HepG2 (cell line): ENCODE results near the gene PLXNA4. TPM values are rescaled to one million over a fixed set of nuclear protein-coding genes. Genes with fewer than 3 reads are reported as not detected.

Experiments
- ATAC-seq: fragments of 200-7000 bp; cut with Tn5 transposase; 3 replicates; pipeline ENCODE4 v1.9.1; 2020; ENCODE audit warnings: mild to moderate bottlenecking, moderate library complexity
- BruUV-seq: library from RNA; stranded (reverse); fragments of 400-500 nt; replicated peaks from 2 replicates; lab custom pipeline; 2021; lab: Mats Ljungman, UMichigan
- CTCF ChIA-PET: fragments of 300-600 bp; formaldehyde crosslinking; extraction: SDS; loops from one replicate; lab custom pipeline; 2021; ENCODE audit warnings: low total read pairs, inconsistent platforms, low intra/inter-chr PET ratio; lab: Yijun Ruan, JAX
- POLR2A ChIA-PET: fragments of 350-600 bp; sonication (Branson Sonifier 250); formaldehyde crosslinking; loops from one replicate; lab custom pipeline; 2020; ENCODE audit warnings: antibody characterized with exemption, inconsistent platforms; lab: Yijun Ruan, JAX
- DNase-seq: peaks from one replicate; pipeline ENCODE4 v3.0.0-alpha.2; 2015; ENCODE audit warnings: low spot score
- FAIRE-seq: peaks from 3 replicates; lab custom pipeline; 2011; peaks lifted over from hg19 to GRCh38; lab: Jason Lieb, UNC
- H2AFZ ChIP-seq: one replicate; pipeline ENCODE4 v1.6.1; 2011; ENCODE audit warnings: low read length, inconsistent platforms
- H3K27ac ChIP-seq: fragments of 300-600 bp; 3 replicates; pipeline ENCODE4 v1.8.0; 2011; ENCODE audit warnings: mixed run types, mild to moderate bottlenecking, mixed read lengths, low read length, inconsistent platforms; ENCODE audit not compliant: insufficient read depth; ENCODE audit errors: extremely low read length
- H3K27me3 ChIP-seq, 2 experiments: fragments of 200-600 bp in 1 of 2; 2 replicates in 1 of 2; 3 replicates in 1 of 2; pipeline versions ENCODE4 v1.6.0 to v1.8.0; 2011; ENCODE audit warnings: low read length in 2 of 2, mild to moderate bottlenecking in 2 of 2, moderate library complexity in 2 of 2, inconsistent platforms in 1 of 2; ENCODE audit not compliant: insufficient read depth in 2 of 2, control insufficient read depth in 1 of 2
- H3K36me3 ChIP-seq, 2 experiments: fragments of 200-600 bp in 1 of 2; replicated peaks in 1 of 2; 2 replicates in 1 of 2; 3 replicates in 1 of 2; pipeline versions ENCODE4 v1.5.1 to v1.8.0; 2011; ENCODE audit warnings: low read length in 2 of 2, inconsistent platforms in 1 of 2; ENCODE audit not compliant: insufficient read depth in 2 of 2, control insufficient read depth in 1 of 2
- H3K4me1 ChIP-seq: 2 replicates; pipeline ENCODE4 v1.5.1; 2012; ENCODE audit warnings: low read length, inconsistent platforms; ENCODE audit not compliant: insufficient read depth
- H3K4me2 ChIP-seq: 2 replicates; pipeline ENCODE4 v1.6.0; 2011; ENCODE audit warnings: low read depth, low read length, inconsistent platforms
- H3K4me3 ChIP-seq, 3 experiments: fragments of 200-600 bp in 1 of 3; sonication (generic), shearing (Covaris generic) in 1 of 3; replicated peaks in 1 of 3; 2 replicates each; pipeline ENCODE4 v1.5.1; 2011 to 2016; ENCODE audit warnings: low read length in 3 of 3, inconsistent platforms in 2 of 3, low read depth in 2 of 3, mild to moderate bottlenecking in 2 of 3, control low read depth in 1 of 3, mixed read lengths in 1 of 3; ENCODE audit not compliant: insufficient read depth in 1 of 3
- H3K79me2 ChIP-seq: one replicate; pipeline ENCODE4 v1.6.1; 2011; ENCODE audit warnings: low read length, inconsistent platforms; ENCODE audit not compliant: insufficient read depth
- H3K9ac ChIP-seq: 2 replicates; pipeline ENCODE4 v1.6.0; 2011; ENCODE audit warnings: mild to moderate bottlenecking, low read depth, low read length, inconsistent platforms; ENCODE audit not compliant: insufficient read depth
- H3K9me3 ChIP-seq: 2 replicates; pipeline ENCODE4 v1.5.1; 2012; ENCODE audit warnings: mild to moderate bottlenecking, low read length
- H4K20me1 ChIP-seq: 2 replicates; pipeline ENCODE4 v1.6.0; 2011; ENCODE audit warnings: inconsistent platforms, mild to moderate bottlenecking, low read length, moderate library complexity; ENCODE audit not compliant: insufficient read depth
- CENPX ChIP-seq: sonication (generic); formaldehyde crosslinking; IDR thresholded peaks from 2 replicates; pipeline ENCODE4 v1.9.0; 2021; ENCODE audit warnings: mild to moderate bottlenecking, missing genetic modification reagents, moderate library complexity
- DNMT1 ChIP-seq: sonication (generic); formaldehyde crosslinking; IDR thresholded peaks from 2 replicates; pipeline ENCODE4 v1.5.1; 2020; ENCODE audit warnings: mild to moderate bottlenecking, missing genetic modification reagents
- FOXA3 ChIP-seq: IDR thresholded peaks from 2 replicates; pipeline ENCODE4 v1.6.1; 2016; ENCODE audit warnings: missing genetic modification reagents, missing compliant biosample characterization
- POLR2G ChIP-seq: fragments of 200-400 bp; formaldehyde crosslinking; IDR thresholded peaks from 2 replicates; pipeline ENCODE4 v1.6.1; 2018; ENCODE audit warnings: mild to moderate bottlenecking, low read depth, low read length, moderate library complexity
- PRPF4 ChIP-seq: fragments of 200-400 bp; formaldehyde crosslinking; IDR thresholded peaks from 2 replicates; pipeline ENCODE4 v1.6.1; 2016; ENCODE audit warnings: low read length, low read depth; ENCODE audit not compliant: poor library complexity, severe bottlenecking
- SIN3A ChIP-seq: IDR thresholded peaks from 2 replicates; pipeline ENCODE4 v1.6.1; 2011; ENCODE audit warnings: low read depth, mild to moderate bottlenecking, control low read depth, low read length, borderline replicate concordance
- SMAD3 ChIP-seq: sonication (generic); formaldehyde crosslinking; IDR thresholded peaks from 2 replicates; pipeline ENCODE4 v1.4.0; 2020; ENCODE audit warnings: missing genetic modification reagents
- ZNF234 ChIP-seq: sonication (generic); formaldehyde crosslinking; conservative IDR thresholded peaks from 2 replicates; pipeline ENCODE4 v1.5.1; 2020; ENCODE audit warnings: mild to moderate bottlenecking, missing genetic modification reagents
- ZNF501 ChIP-seq: sonication (generic); formaldehyde crosslinking; IDR thresholded peaks from 2 replicates; pipeline ENCODE4 v1.5.1; 2020; ENCODE audit warnings: mild to moderate bottlenecking, moderate library complexity, missing genetic modification reagents
- WGBS: methylation state at CpG from one replicate; pipeline ENCODE4 v1.1.6; 2017; ENCODE audit warnings: low lambda C conversion rate; 5-methylcytosine and 5-hydroxymethylcytosine counted together
- in situ Hi-C: cut with HindIII; loops from 2 replicates; pipeline ENCODE4 v1.10.0; 2017; ENCODE audit warnings: low pct_unique_long_range_greater_than_20kb; ENCODE audit not compliant: extremely low pct_ligation_motif_present
- intact Hi-C: fragments of 100-400 bp; cut with micrococcal nuclease; formaldehyde crosslinking; loops from one replicate; pipeline ENCODE4 v1.10.0; 2022; ENCODE audit not compliant: unreplicated experiment
- polyA plus RNA-seq, 8 experiments: library from polyadenylated mRNA; depleted of rRNA in 3 of 8; stranded (reverse) in 7 of 8; unstranded in 1 of 8; fragments of >200 nt; fragmentation: Illumina TruSeq in 4 of 8; extraction: Trizol in 4 of 8; gene quantifications; 2 replicates each; pipeline versions ENCODE4 v1.2.1 to v1.2.3, GENCODE V29; 2011 to 2016; ENCODE audit warnings: low read depth in 4 of 8, missing spikeins in 1 of 8, mixed read lengths in 1 of 8; ENCODE audit not compliant: insufficient read depth in 1 of 8
- total RNA-seq, 5 experiments: library from RNA; depleted of rRNA; stranded (reverse); fragments of >200 nt; fragmentation: Illumina TruSeq; extraction: Trizol; gene quantifications; 2 replicates each; pipeline ENCODE4 v1.2.3, GENCODE V29; 2016; ENCODE audit warnings: low read depth in 1 of 5
- TF ChIP-seq, protein P1 (sequence below): sonication (generic); formaldehyde crosslinking; IDR thresholded peaks from 2 replicates; pipeline ENCODE4 v1.5.0; 2020; ENCODE audit warnings: mild to moderate bottlenecking, missing genetic modification reagents
- TF ChIP-seq, protein P2 (sequence below): sonication (generic); formaldehyde crosslinking; IDR thresholded peaks from 2 replicates; pipeline ENCODE4 v1.4.0; 2020; ENCODE audit warnings: low read depth, missing genetic modification reagents
- TF ChIP-seq, protein P3 (sequence below): sonication (generic); formaldehyde crosslinking; IDR thresholded peaks from 2 replicates; pipeline ENCODE4 v1.4.0; 2020; ENCODE audit warnings: missing genetic modification reagents

Gene PLXNA4
- total and polyA plus RNA-seq, 2 of the 13 experiments (the other 11 are each of a cell fraction or from before 2014, with no cell fraction given) = 0.01 to 0.04 TPM

DNA sequence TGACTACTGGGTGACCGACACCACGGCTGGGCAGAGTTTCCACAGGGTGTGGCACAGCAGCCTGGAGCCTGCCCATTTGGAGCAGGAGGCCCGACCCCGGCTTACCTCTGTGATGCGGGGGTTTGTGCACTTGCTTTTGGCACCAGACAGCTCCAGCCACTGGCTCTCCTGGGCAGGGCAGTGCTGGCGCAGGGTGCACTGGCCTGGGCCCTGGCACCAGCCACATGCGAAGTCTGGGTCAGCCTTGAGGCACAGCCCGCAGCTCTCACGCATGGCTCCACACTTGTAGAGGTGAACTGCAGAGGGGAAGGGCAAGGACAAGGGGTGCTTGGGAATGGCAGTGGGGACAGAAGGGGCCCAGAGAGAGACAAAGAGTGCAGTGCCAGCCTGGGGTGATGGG lies 373.7 kb downstream of the PLXNA4 start:
- no peaks in the 10 kb centered on the region for H3K36me3 ChIP-seq
- no peak for ATAC-seq
- DNase-seq = no peak
- no peak for TF ChIP-seq SIN3A
- H3K9me3 ChIP-seq = no peaks in the 10 kb centered on the region
- WGBS = 66% methylated on average over 3 of the region's 9 CpGs
- no peak overlapping the region for H2AFZ ChIP-seq
- H3K27ac ChIP-seq = no peak overlapping the region
- H3K4me1 ChIP-seq = peaks cover 16% of the 10 kb centered on the region
- ChIA-PET POLR2A (no interaction called here), CTCF (no interaction called here)
- H3K9ac ChIP-seq = no peak overlapping the region
- H4K20me1 ChIP-seq = no peaks in the 10 kb centered on the region
- intact Hi-C loops = no loop called here
- H3K4me2 ChIP-seq = no peak overlapping the region
- BruUV-seq = no TSS peak
- no peak for FAIRE-seq
- in situ Hi-C loops = no loop called here
- peaks cover 7 to 35% of the 10 kb centered on the region in 2 experiments; a peak in 4 of 5 replicates for H3K27me3 ChIP-seq
- no peaks in the 10 kb centered on the region for H3K79me2 ChIP-seq
- no peak overlapping the region for H3K4me3 ChIP-seq

DNA sequence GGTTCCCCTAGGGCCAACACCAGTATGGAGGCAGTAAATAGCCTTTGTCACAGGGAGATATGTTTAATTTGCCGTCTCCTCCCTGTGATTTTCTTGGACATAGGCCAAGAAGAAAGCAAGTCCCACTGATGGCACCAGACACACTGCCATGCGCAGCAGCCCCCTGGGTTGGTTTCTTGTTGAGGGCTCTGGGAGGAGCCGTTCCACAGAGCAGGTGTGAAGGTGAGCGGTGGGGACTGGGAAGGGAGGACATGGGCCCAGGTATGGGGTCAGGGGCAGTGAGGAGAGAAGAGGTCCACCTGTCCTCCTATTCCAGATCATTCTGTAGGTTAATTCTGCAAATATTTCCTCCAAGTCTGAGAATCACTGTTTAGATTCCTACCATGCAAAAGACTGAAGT lies 376.1 kb downstream of the PLXNA4 start:
- Histone ChIP-seq H3K27me3 (peaks cover 5 to 30% of the 10 kb centered on the region in 2 experiments; a peak in 4 of 5 replicates), H3K9me3 (no peaks in the 10 kb centered on the region), H3K27ac (no peak overlapping the region), H3K9ac (no peak overlapping the region), H3K4me1 (peaks cover 21% of the 10 kb centered on the region), H3K36me3 (no peaks in the 10 kb centered on the region), H3K79me2 (no peaks in the 10 kb centered on the region), H3K4me2 (no peak overlapping the region), H4K20me1 (no peaks in the 10 kb centered on the region), H2AFZ (no peak overlapping the region), H3K4me3 (no peak overlapping the region)
- no peak for ATAC-seq
- POLR2A ChIA-PET = no interaction called here
- no TSS peak for BruUV-seq
- 39% methylated on average over 4 of the region's 4 CpGs for WGBS
- intact Hi-C loops (no loop called here), in situ Hi-C loops (no loop called here)
- CTCF ChIA-PET = no interaction called here
- no peak for FAIRE-seq
- TF ChIP-seq PRPF4 (no peak), CENPX (CRISPR knock-in tag) (no peak), ZNF234 (no peak), POLR2G (no peak), FOXA3 (CRISPR knock-in tag) (no peak), DNMT1 (CRISPR knock-in tag) (no peak), SMAD3 (CRISPR knock-in tag) (no peak), ZNF501 (CRISPR knock-in tag) (no peak)
- TF ChIP-seq, protein P1, sequence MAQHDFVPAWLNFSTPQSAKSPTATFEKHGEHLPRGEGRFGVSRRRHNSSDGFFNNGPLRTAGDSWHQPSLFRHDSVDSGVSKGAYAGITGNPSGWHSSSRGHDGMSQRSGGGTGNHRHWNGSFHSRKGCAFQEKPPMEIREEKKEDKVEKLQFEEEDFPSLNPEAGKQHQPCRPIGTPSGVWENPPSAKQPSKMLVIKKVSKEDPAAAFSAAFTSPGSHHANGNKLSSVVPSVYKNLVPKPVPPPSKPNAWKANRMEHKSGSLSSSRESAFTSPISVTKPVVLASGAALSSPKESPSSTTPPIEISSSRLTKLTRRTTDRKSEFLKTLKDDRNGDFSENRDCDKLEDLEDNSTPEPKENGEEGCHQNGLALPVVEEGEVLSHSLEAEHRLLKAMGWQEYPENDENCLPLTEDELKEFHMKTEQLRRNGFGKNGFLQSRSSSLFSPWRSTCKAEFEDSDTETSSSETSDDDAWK (CRISPR knock-in tag) = no peak
- TF ChIP-seq, protein P2, sequence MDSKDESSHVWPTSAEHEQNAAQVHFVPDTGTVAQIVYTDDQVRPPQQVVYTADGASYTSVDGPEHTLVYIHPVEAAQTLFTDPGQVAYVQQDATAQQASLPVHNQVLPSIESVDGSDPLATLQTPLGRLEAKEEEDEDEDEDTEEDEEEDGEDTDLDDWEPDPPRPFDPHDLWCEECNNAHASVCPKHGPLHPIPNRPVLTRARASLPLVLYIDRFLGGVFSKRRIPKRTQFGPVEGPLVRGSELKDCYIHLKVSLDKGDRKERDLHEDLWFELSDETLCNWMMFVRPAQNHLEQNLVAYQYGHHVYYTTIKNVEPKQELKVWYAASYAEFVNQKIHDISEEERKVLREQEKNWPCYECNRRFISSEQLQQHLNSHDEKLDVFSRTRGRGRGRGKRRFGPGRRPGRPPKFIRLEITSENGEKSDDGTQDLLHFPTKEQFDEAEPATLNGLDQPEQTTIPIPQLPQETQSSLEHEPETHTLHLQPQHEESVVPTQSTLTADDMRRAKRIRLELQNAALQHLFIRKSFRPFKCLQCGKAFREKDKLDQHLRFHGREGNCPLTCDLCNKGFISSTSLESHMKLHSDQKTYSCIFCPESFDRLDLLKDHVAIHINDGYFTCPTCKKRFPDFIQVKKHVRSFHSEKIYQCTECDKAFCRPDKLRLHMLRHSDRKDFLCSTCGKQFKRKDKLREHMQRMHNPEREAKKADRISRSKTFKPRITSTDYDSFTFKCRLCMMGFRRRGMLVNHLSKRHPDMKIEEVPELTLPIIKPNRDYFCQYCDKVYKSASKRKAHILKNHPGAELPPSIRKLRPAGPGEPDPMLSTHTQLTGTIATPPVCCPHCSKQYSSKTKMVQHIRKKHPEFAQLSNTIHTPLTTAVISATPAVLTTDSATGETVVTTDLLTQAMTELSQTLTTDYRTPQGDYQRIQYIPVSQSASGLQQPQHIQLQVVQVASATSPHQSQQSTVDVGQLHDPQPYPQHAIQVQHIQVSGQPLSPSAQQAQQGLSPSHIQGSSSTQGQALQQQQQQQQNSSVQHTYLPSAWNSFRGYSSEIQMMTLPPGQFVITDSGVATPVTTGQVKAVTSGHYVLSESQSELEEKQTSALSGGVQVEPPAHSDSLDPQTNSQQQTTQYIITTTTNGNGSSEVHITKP = no peak
- TF ChIP-seq, protein P3, sequence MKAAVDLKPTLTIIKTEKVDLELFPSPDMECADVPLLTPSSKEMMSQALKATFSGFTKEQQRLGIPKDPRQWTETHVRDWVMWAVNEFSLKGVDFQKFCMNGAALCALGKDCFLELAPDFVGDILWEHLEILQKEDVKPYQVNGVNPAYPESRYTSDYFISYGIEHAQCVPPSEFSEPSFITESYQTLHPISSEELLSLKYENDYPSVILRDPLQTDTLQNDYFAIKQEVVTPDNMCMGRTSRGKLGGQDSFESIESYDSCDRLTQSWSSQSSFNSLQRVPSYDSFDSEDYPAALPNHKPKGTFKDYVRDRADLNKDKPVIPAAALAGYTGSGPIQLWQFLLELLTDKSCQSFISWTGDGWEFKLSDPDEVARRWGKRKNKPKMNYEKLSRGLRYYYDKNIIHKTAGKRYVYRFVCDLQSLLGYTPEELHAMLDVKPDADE (CRISPR knock-in tag) = no peak
- no peak for DNase-seq
